Activated CD4-positive, alpha-beta T cell treated with anti-CD3 and anti-CD28 coated beads for 36 hours (primary cell): Measurements from ENCODE around the gene RBM20. TPM values are rescaled to one million over a fixed set of nuclear protein-coding genes. Genes with fewer than 3 reads are reported as not detected.
A peak's percentile ranks its signal among the peaks of the same experiment; 100 is the strongest.
"Not testable (repeated sequence)": the region's sequence is repeated elsewhere in the genome, so short reads cannot be mapped to it uniquely, and the experiment has no call there.

ENCODE experiments used
- ATAC-seq: fragments of 200-7000 bp; cut with Tn5 transposase; one replicate; pipeline ENCODE4 v1.10.0; 2021; ENCODE audit warnings: mild to moderate bottlenecking, moderate library complexity
- CTCF ChIA-PET: fragments of 350-600 bp; sonication (Branson Sonifier 250); formaldehyde crosslinking; loops from one replicate; lab custom pipeline; 2021; ENCODE audit warnings: antibody characterized with exemption; lab: Charles Lee
- POLR2A ChIA-PET: fragments of 350-600 bp; sonication (Branson Sonifier 250); formaldehyde crosslinking; loops from one replicate; lab custom pipeline; 2021; ENCODE audit warnings: antibody characterized with exemption, inconsistent platforms; lab: Charles Lee
- DNase-seq: peaks from one replicate; pipeline ENCODE4 v3.0.0-alpha.2; 2020
- H3K27ac Mint-ChIP-seq: one replicate; pipeline ENCODE4 v1.8.0; 2021; ENCODE audit warnings: mixed read lengths
- H3K27me3 Mint-ChIP-seq: one replicate; pipeline ENCODE4 v1.8.0; 2021; ENCODE audit warnings: mixed read lengths
- H3K36me3 Mint-ChIP-seq: one replicate; pipeline ENCODE4 v1.8.0; 2021; ENCODE audit warnings: low read depth, mixed read lengths
- H3K4me1 Mint-ChIP-seq: one replicate; pipeline ENCODE4 v1.8.0; 2021; ENCODE audit warnings: mixed read lengths
- H3K4me3 Mint-ChIP-seq: one replicate; pipeline ENCODE4 v1.8.0; 2021; ENCODE audit warnings: mild to moderate bottlenecking, moderate library complexity, mixed read lengths
- H3K9me3 Mint-ChIP-seq: one replicate; pipeline ENCODE4 v1.8.0; 2021; ENCODE audit warnings: low read depth, mixed read lengths
- intact Hi-C, 2 experiments: fragments of 100-400 bp; cut with DNase I in 1 of 2; cut with micrococcal nuclease in 1 of 2; formaldehyde crosslinking; loops; one replicate each; pipeline versions ENCODE4 v1.14.2 to v1.15.1; 2022 to 2024; cut with DNase I, micrococcal nuclease
- total RNA-seq, 2 experiments: library from RNA; stranded (reverse); gene quantifications; one replicate each; pipeline ENCODE4 v1.2.3, GENCODE V29; 2021

Gene RBM20
- total RNA-seq, 2 experiments from 2014 or later: 0.05 to 0.40 TPM

- H3K36me3 Mint-ChIP-seq: no peaks in the 10 kb centered on the region
- POLR2A ChIA-PET: interaction anchor here (0.7 kb wide), 1 partner anchor 172 kb away, joined by 5 read pairs; no protein-coding TSS in a partner anchor
Measured at GRCh38 chr10:110664483-110665420, 20.6 kb downstream of the RBM20 start.

DNA sequence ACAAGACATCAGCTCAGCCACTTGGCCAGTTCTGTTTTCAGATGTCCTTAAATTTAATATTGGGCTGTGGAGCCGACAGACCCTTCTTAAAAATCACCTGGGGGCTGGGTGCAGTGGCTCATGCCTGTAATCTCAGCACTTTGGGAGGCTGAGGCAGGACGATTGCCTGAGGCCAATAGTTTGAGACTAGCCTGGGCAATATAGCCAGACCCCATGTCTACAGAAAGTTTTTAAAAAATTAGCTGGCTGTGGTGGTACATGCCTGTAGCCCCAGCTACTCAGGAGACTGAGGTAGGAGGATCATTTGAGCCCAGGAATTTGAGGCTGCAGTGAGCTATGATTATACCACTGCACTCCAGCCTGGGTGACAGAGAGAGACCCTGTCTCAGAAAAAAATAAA is 22.1 kb downstream of the RBM20 start:
- H3K9me3 Mint-ChIP-seq, H3K4me1 Mint-ChIP-seq, H3K36me3 Mint-ChIP-seq, DNase-seq, ATAC-seq, H3K27ac Mint-ChIP-seq, H3K27me3 Mint-ChIP-seq, intact Hi-C loops, H3K4me3 Mint-ChIP-seq: not testable (repeated sequence)
- CTCF ChIA-PET: interaction anchor here (0.7 to 2.5 kb wide), 4 partner anchors 14 to 88 kb away, joined by 3 to 7 read pairs (median 4); no protein-coding TSS in a partner anchor
- POLR2A ChIA-PET: interaction anchor here (0.6 to 0.8 kb wide), 2 partner anchors 172 to 511 kb away, joined by 3 to 6 read pairs; no protein-coding TSS in a partner anchor

More at GRCh38 chr10:110664483-110665420, 20.6 kb downstream of the RBM20 start:
- intact Hi-C loops: no loop called here
- Mint-ChIP-seq H3K9me3 (no peaks in the 10 kb centered on the region), H3K4me3 (no peak overlapping the region), H3K27ac (no peak overlapping the region), H3K4me1 (peaks cover 5% of the 10 kb centered on the region), H3K27me3 (no peaks in the 10 kb centered on the region)
- CTCF ChIA-PET: interaction anchor here (1.2 to 2.5 kb wide), 3 partner anchors 7 to 101 kb away, joined by 3 to 10 read pairs (median 7); no protein-coding TSS in a partner anchor
- DNase-seq (no peak), ATAC-seq (no peak)

DNA sequence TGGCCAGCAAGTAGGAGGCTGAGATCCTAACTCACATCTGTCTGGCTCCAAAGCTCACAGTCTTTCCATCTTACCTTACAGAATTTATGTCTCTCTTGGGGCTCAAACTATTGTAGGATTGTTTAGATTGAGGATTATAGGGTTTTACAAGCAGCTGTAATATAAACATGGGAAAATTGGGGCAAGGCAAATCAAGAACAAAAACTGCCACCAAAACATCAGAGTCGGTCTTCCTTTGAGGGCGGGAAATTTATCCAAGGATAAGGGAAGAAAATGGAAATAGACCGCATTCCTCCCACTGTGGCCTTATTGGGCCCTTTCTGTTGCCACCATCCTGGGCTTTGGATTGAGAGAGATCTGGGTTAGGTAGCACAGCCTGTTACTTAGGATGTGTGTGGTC is 22.5 kb downstream of the RBM20 start:
- intact Hi-C loops: no loop called here
- CTCF ChIA-PET: interaction anchor here (1.0 to 2.5 kb wide), 4 partner anchors 14 to 17 kb away, joined by 3 to 7 read pairs (median 4); no protein-coding TSS in a partner anchor
- DNase-seq (no peak), ATAC-seq (no peak)
- Mint-ChIP-seq H3K4me3 (no peak overlapping the region), H3K27me3 (no peaks in the 10 kb centered on the region), H3K36me3 (no peaks in the 10 kb centered on the region), H3K4me1 (peaks cover 5% of the 10 kb centered on the region), H3K27ac (no peak overlapping the region), H3K9me3 (no peaks in the 10 kb centered on the region)
- POLR2A ChIA-PET: interaction anchor here (0.6 to 0.8 kb wide), 2 partner anchors 172 to 512 kb away, joined by 3 to 6 read pairs; no protein-coding TSS in a partner anchor

GRCh38 chr10:110667620-110668343 is 23.6 kb downstream of the RBM20 start:
- intact Hi-C loops: no loop called here
- Mint-ChIP-seq H3K9me3 (no peaks in the 10 kb centered on the region), H3K36me3 (no peaks in the 10 kb centered on the region), H3K4me1 (peaks cover 3% of the 10 kb centered on the region), H3K27me3 (no peaks in the 10 kb centered on the region), H3K4me3 (no peak overlapping the region), H3K27ac (no peak overlapping the region)
- CTCF ChIA-PET: interaction anchor here (1.0 to 2.5 kb wide), 2 partner anchors 13 to 16 kb away, joined by 3 to 7 read pairs; no protein-coding TSS in a partner anchor
- DNase-seq (no peak), ATAC-seq (no peak)
- POLR2A ChIA-PET: no interaction called here

DNA sequence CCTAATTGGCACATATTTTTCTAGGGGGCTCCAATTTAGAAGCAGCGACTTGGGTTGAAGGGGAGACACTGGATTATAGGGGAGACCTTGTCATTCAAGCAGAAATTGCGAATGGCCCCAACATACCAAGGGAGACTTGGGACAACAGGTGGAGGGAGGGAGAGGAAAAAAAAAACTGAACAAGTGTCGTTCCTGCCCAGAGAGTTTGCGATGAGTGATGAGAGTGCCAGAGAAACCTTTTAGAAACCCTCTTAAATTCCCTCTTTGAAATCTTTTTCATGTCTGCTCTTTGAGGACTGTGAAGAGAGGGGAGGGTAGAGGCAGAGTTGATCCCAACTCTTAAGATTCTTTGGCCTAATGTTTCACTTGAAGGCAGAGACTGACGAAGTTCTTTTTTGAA is 24.3 kb downstream of the RBM20 start:
- Mint-ChIP-seq H3K9me3 (no peaks in the 10 kb centered on the region), H3K36me3 (no peaks in the 10 kb centered on the region), H3K27ac (no peak overlapping the region), H3K27me3 (no peaks in the 10 kb centered on the region), H3K4me3 (no peak overlapping the region), H3K4me1 (peaks cover 3% of the 10 kb centered on the region)
- CTCF ChIA-PET: no interaction called here
- POLR2A ChIA-PET: no interaction called here
- DNase-seq (no peak), ATAC-seq (no peak)
- intact Hi-C loops: no loop called here

- intact Hi-C loops: loop anchor here in 1 of 2 experiments (5.0 kb wide), 1 partner anchor 363 kb away; no protein-coding TSS in a partner anchor
- ATAC-seq (no peak), DNase-seq (no peak)
- Mint-ChIP-seq H3K27ac (no peak overlapping the region), H3K4me3 (no peak overlapping the region), H3K36me3 (no peaks in the 10 kb centered on the region), H3K9me3 (no peaks in the 10 kb centered on the region), H3K4me1 (peaks cover 3% of the 10 kb centered on the region), H3K27me3 (no peaks in the 10 kb centered on the region)
- ChIA-PET CTCF (interaction anchor here (1.2 to 3.6 kb wide), 5 partner anchors 11 to 366 kb away, joined by 3 to 33 read pairs (median 16); partner anchors contain the start of gene SMNDC1), POLR2A (interaction anchor here (0.7 kb wide), 1 partner anchor 606 kb away, joined by 3 read pairs; no protein-coding TSS in a partner anchor)
Measured at GRCh38 chr10:110670335-110670734, 26.2 kb downstream of the RBM20 start.

DNA sequence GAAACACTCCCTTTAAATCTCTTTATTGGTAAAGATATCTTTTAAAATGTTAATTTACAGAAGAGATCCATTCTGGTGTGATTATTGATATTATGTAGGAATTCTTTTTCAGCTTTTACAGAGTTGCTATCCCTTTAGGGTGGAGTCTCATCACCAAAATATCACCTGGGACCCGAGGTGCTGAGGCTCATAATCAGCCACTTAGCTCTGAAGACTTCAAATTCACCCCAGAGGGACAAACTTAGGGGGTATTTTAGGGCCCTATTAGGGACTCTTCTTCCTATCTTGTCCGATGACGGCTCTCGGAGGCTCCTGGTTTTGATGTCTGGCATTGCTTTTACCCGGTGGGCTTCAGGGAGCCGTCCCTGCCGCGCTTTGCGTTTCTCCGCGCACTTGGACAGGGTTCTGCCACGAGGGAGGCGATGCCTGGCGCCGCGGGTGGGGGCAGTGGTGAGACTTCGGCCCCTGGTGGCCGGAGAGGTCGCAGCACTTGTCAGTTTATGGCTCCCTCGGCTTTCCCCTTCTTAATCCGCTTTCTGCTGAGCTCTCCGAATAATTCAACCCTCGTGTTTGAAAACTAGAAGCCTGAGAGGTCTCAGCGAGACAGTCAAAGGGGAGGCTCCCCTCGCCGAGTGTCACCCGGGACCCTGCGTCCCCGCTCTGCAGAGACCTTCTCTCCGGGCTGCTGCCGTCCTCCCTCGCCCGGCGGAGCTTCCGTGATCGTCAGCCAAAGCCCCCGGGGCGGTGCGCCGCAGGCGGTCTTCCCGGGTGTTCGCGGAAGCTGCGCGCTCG is 27.8 kb downstream of the RBM20 start:
- DNase-seq (peak; percentile 86), ATAC-seq (peak; percentile 98)
- Mint-ChIP-seq H3K36me3 (no peaks in the 10 kb centered on the region), H3K4me3 (peak overlapping the region; percentile 76), H3K4me1 (peaks cover 3% of the 10 kb centered on the region), H3K27ac (peak overlapping the region; percentile 71), H3K9me3 (no peaks in the 10 kb centered on the region), H3K27me3 (no peaks in the 10 kb centered on the region)
- POLR2A ChIA-PET: interaction anchor here (0.6 to 0.7 kb wide), 2 partner anchors 71 to 102 kb away, joined by 3 read pairs; no protein-coding TSS in a partner anchor
- CTCF ChIA-PET: interaction anchor here (0.5 to 3.6 kb wide), 62 partner anchors 8 to 940 kb away, joined by 3 to 33 read pairs (median 4); partner anchors contain the start of genes BBIP1, RBM20, SHOC2 and SMNDC1
- intact Hi-C loops: loop anchor here (1.0 to 5.0 kb wide), 4 partner anchors 61 to 367 kb away; partner anchors contain the start of gene SMNDC1 (in 1 of the 2)

DNA sequence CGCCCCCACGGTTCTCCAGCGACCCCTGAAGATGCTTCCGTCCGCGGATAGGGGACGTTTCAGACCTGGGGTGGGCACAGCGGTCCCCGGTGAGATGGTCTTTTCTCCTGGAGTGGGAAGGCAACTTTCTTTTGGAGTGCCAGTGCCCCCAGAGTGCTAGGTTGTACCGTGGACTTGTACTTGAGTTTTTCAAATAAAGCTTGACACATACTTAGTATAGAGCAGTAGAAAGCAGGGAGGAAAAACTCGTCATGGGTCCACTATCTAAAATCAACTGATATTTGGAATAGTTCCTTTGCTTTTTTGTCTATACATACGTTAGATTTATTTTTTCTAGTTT is 28.4 kb downstream of the RBM20 start:
- DNase-seq (no peak), ATAC-seq (peak; percentile 17)
- Mint-ChIP-seq H3K4me1 (peaks cover 3% of the 10 kb centered on the region), H3K9me3 (no peaks in the 10 kb centered on the region), H3K27ac (peak overlapping the region; percentile 49), H3K4me3 (peak overlapping the region; percentile 76), H3K36me3 (no peaks in the 10 kb centered on the region), H3K27me3 (no peaks in the 10 kb centered on the region)
- ChIA-PET POLR2A (no interaction called here), CTCF (interaction anchor here (0.5 to 3.6 kb wide), 53 partner anchors 8 to 939 kb away, joined by 3 to 33 read pairs (median 4); partner anchors contain the start of genes RBM20 and SMNDC1)
- intact Hi-C loops: loop anchor here (1.0 to 5.0 kb wide), 4 partner anchors 62 to 368 kb away; partner anchors contain the start of gene SMNDC1 (in 1 of the 2)

GRCh38 chr10:110676016-110676415 is 31.9 kb downstream of the RBM20 start:
- H3K4me1 Mint-ChIP-seq: peaks cover 6% of the 10 kb centered on the region
- ATAC-seq (no peak), DNase-seq (no peak)
- H3K9me3 Mint-ChIP-seq: no peaks in the 10 kb centered on the region
- H3K27me3 Mint-ChIP-seq: peaks cover 2% of the 10 kb centered on the region
- no peak overlapping the region for H3K4me3 Mint-ChIP-seq
- no peaks in the 10 kb centered on the region for H3K36me3 Mint-ChIP-seq
- POLR2A ChIA-PET: no interaction called here
- H3K27ac Mint-ChIP-seq: no peak overlapping the region
- CTCF ChIA-PET: interaction anchor here (0.6 to 1.2 kb wide), 2 partner anchors 65 to 123 kb away, joined by 3 to 8 read pairs; no protein-coding TSS in a partner anchor
- intact Hi-C loops: no loop called here
